ENCODE data around the gene DPPA4.

Gene DPPA4

DNA sequence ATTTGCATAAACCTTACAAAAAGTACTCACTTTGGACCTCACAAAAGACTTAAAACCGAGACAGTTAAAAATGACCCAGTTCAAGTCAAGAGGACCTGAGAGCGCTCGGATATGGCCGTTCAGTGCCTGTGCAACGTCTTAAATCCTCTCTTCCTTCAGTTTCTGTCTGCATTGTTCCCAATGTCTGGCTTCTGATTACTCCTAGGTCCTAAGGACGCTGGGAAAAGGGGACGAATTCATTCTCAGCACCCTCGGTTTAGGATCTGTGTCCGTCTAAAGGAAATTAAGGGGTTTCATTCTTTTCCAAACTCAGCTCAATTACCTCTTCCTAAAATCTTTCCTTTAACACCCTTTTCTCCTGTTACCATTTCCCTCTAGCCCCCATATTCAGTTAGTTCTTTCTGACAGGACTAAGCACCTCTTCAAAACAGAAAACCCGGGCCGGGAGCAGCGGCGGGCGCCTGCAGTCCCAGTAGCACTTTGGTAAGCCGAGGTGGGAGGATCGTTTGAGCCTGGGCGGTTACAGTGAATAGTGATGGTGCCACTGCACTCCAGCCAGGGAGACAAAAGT is 970 bp downstream of the DPPA4 start:
- no peak for DNase-seq

- no peak for DNase-seq
Measured at GRCh38 chr3:109334572-109334971, 2.8 kb downstream of the DPPA4 start.

DNA sequence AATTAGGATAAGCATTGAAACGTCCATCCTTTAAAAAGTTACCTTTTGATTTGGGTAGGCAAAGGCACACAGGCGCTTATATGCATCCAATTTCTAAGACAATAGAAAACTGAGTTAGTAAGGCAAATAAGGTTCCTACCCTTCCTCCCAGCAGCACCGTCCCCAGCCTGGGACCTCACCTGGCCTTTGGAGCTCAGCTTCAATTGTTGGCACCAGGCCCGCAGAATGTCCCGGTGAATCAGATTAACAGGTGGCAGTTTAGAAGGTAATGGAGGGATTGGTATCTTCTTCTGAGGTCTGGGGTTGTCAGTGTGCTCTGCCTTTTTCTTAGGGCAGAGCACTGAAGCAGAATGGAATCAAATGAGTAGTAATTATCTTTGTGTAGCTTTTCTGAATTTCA is 5.7 kb downstream of the DPPA4 start:
- no peak for DNase-seq

GRCh38 chr3:109330405-109330804 is 6.9 kb downstream of the DPPA4 start:
- DNase-seq = no peak

GRCh38 chr3:109328202-109328601 is 9.1 kb downstream of the DPPA4 start:
- no peak for DNase-seq

GRCh38 chr3:109325657-109326056 is 11.7 kb downstream of the DPPA4 start:
- no peak for DNase-seq

- no peak for DNase-seq
Measured at GRCh38 chr3:109325109-109325508, 12.2 kb downstream of the DPPA4 start.

DNA sequence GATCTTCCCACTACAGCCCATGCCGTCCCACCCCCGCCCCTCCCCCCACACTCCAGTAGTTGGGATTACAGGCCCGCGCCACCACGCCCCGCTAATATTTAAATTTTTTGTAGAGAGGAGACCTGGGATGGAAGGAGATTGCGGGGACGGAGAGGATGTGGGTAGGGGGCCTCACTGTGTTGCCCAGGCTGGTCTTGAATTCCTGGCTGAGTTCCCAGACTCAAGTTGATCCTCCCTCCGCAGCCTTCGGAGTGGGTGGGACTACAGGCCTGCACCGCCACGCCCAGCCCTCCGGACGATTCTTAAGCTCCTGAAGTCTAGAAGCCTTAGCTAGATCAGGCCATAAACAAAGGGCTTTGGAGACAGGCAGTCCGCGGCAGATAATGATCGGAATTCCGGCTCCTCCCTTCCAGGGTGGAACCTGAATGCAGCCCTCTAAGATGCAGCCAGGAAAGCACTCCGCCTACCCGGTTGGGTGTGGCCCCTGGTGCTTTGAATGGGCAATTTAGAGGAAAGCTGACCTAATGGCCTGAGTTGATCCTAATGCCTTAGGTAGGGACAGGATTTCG is 21.1 kb downstream of the DPPA4 start, which contains the start of gene DPPA2:
DPPA2 (minus strand) TSS at position 356 of the 569 bp plus-strand sequence. CDS start 1,975 bp downstream, outside the sequence.
- no peak for DNase-seq

GRCh38 chr3:109313061-109313460 is 24.3 kb downstream of the DPPA4 start:
- no peak for DNase-seq

DNA sequence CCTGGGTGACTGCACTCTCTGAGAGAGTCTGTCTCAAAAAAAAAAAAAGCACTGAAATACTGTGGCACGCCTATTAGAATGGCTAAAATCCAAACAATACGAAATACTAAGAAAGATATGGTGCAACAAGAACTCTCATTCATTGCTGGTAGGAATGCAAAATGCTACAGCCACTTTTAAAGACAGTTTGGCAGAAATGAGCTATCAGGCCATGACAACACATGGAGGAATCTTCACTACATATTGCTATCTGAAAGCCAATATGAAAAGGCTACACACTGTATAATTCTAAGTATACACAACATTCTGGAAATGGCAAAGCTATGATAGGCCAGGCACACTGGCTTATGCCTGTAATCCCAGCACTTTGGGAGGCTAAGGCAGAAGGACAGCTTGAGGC is 39.9 kb downstream of the DPPA4 start:
- DNase-seq = no peak

DNA sequence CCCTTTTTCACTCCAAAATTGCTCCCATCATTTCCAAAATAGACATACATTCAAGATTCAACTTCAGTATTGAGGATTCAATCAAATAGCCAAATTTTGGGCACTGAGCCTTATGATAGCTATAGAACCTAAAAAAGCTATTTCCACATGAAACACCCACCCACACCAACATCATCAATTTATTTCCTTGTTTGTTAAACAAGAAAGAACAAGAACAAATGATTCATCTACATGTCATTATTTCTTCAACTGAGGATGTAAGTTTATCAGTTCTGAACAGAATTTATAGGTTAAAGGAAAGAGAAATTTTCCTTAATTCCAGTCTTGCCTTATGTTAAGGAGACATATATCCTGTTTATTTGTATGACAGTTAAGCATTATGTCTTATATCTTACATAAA is 53.3 kb downstream of the DPPA4 start:
- no peak for DNase-seq

- DNase-seq = no peak
Measured at GRCh38 chr3:109278546-109278945, 58.8 kb downstream of the DPPA4 start.

- no peak for DNase-seq
Measured at GRCh38 chr3:109278141-109278540, 59.2 kb downstream of the DPPA4 start.
